PFSK-1 (cell line): Measurements from ENCODE around the gene DTNA.

ENCODE experiments used
- FOXP2 ChIP-seq: optimal IDR thresholded peaks from 2 replicates; pipeline ENCODE3; 2011; ENCODE audit warnings: borderline replicate concordance, control low read depth, inconsistent platforms; ENCODE audit not compliant: insufficient read depth; ENCODE audit errors: extremely low read length, extremely low read depth
- POLR2AphosphoS5 ChIP-seq: IDR thresholded peaks from 2 replicates; pipeline ENCODE4 v1.6.1; 2012; ENCODE audit warnings: low read depth, mild to moderate bottlenecking, control low read depth, low read length, moderate library complexity
- REST ChIP-seq, 2 experiments: IDR thresholded peaks; 2 replicates each; pipeline versions ENCODE4 v1.6.1 to v1.8.0; 2011 to 2012; ENCODE audit warnings: low read depth in 2 of 2, low read length in 2 of 2, control low read depth in 1 of 2, inconsistent platforms in 1 of 2, mild to moderate bottlenecking in 1 of 2, moderate library complexity in 1 of 2; ENCODE audit not compliant: insufficient read depth in 1 of 2
- SIN3A ChIP-seq: IDR thresholded peaks from 2 replicates; pipeline ENCODE4 v1.6.1; 2012; ENCODE audit warnings: mild to moderate bottlenecking, low read length, moderate library complexity, borderline replicate concordance; ENCODE audit not compliant: insufficient read depth
- TAF1 ChIP-seq: IDR thresholded peaks from 2 replicates; pipeline ENCODE4 v1.6.1; 2012; ENCODE audit warnings: low read length, control low read depth, borderline replicate concordance; ENCODE audit not compliant: insufficient read depth

Gene DTNA

GRCh38 chr18:34701911-34702310 is 8.2 kb upstream of the DTNA start:
- TF ChIP-seq TAF1: no peak
- TF ChIP-seq SIN3A: no peak
- no peak for TF ChIP-seq REST (IDR thresholded peaks at IDR 0.05; ENCODE audit: insufficient read depth in 1 of 2, low read depth in 2 of 2, low read length in 2 of 2)
- TF ChIP-seq POLR2AphosphoS5: no peak
- no peak for TF ChIP-seq FOXP2

DNA sequence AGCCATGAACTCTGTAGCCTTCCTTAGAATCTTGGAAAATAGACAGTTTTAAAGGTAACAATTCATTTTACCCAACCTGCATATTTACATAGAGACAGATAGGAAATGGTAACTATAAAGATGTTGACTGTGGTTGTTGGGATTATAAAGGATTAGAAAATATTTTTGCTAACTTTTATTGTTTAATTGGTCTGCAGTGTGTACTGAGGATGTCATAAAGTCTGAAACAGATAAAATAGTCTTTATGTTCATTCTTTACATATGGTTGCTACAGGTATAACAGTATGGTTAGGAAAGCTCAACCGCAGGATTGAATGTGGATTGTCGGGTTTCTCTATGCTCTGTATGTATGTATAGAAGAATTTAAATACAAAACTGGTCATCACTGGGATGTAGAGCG is 7.3 kb upstream of the DTNA start:
- no peak for TF ChIP-seq POLR2AphosphoS5
- TF ChIP-seq SIN3A: no peak

DNA sequence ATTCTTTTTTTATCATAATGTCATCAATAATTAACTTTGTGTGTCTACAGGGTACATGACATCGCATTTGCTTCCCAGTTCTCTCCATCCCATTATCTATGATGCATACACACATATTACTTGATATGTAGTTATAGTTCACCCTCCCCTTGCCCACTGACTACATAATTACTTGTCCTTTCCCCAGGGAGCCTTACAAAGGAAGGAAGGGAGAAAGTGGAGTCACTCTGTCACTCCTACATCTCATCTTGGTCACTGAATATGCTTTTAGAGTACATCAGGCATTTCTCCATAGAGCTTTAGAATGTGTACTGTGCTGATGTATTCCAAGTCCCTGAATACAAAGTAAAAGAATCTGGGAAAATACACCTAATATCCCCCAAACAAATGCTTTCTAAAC is 6.0 kb upstream of the DTNA start:
- TF ChIP-seq POLR2AphosphoS5 (no peak), SIN3A (no peak), TAF1 (no peak), REST (IDR thresholded peaks at IDR 0.05; ENCODE audit: insufficient read depth in 1 of 2, low read depth in 2 of 2, low read length in 2 of 2) (no peak), FOXP2 (no peak)

DNA sequence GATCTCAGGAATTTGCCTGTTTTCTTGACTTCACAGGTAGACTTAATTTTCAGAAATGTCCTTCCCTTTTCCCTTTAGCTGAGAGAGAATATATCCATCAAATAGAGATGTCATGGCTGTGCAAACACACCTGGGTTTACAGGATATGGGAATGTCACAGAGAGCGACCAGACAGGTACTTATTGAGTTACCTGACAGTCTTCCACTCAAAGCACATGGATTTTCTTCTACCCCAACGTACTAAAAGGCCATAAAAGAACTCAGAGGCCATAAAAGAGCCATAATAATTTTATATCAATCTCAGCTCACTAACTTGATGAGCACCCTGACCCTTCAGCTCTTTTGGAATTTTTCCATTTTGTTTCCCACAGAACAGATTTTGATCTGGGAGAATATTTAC is 5.3 kb upstream of the DTNA start:
- no peak for TF ChIP-seq FOXP2
- no peak for TF ChIP-seq SIN3A
- TF ChIP-seq REST (IDR thresholded peaks at IDR 0.05; ENCODE audit: insufficient read depth in 1 of 2, low read depth in 2 of 2, low read length in 2 of 2): no peak
- no peak for TF ChIP-seq TAF1
- no peak for TF ChIP-seq POLR2AphosphoS5

- TF ChIP-seq FOXP2 (no peak), REST (IDR thresholded peaks at IDR 0.05; ENCODE audit: insufficient read depth in 1 of 2, low read depth in 2 of 2, low read length in 2 of 2) (no peak), TAF1 (no peak), SIN3A (no peak), POLR2AphosphoS5 (no peak)
Measured at GRCh38 chr18:34707670-34708069, 2.4 kb upstream of the DTNA start.

DNA sequence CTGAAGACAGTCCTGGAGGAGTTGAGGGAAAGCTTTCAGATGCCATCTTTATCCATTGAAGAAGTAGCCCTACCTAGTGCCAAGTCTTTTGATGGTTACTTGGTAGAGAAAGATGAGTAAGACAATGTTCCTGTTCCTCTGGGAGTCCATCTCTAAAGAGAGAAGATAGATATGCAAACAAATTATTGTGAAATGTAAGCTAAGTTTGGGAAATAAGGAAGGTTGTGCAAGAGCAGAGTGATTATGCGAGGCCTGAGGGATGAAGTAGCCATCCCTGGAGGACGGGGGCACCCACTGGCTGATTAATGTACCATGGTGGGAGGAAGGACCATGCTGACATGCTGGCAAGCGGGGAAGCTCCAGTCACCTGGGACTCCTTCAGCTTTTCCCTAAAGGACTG is 994 bp upstream of the DTNA start:
- TF ChIP-seq REST (IDR thresholded peaks at IDR 0.05; ENCODE audit: insufficient read depth in 1 of 2, low read depth in 2 of 2, low read length in 2 of 2): no peak
- TF ChIP-seq POLR2AphosphoS5: no peak
- TF ChIP-seq FOXP2: no peak
- no peak for TF ChIP-seq SIN3A
- TF ChIP-seq TAF1: no peak
